CD4-positive, alpha-beta T cell treated with Interferon alpha-2 for 1 hour (primary cell): ENCODE measurements around the gene XPO4.
A peak's percentile ranks its signal among the peaks of the same experiment; 100 is the strongest.
"Not testable (repeated sequence)": the region's sequence is repeated elsewhere in the genome, so short reads cannot be mapped to it uniquely, and the experiment has no call there.

Experiments used
- DNase-seq, 2 donors: peaks; one replicate each; pipeline ENCODE4 v3.0.0-alpha.2; 2020 to 2022

Gene XPO4

DNA sequence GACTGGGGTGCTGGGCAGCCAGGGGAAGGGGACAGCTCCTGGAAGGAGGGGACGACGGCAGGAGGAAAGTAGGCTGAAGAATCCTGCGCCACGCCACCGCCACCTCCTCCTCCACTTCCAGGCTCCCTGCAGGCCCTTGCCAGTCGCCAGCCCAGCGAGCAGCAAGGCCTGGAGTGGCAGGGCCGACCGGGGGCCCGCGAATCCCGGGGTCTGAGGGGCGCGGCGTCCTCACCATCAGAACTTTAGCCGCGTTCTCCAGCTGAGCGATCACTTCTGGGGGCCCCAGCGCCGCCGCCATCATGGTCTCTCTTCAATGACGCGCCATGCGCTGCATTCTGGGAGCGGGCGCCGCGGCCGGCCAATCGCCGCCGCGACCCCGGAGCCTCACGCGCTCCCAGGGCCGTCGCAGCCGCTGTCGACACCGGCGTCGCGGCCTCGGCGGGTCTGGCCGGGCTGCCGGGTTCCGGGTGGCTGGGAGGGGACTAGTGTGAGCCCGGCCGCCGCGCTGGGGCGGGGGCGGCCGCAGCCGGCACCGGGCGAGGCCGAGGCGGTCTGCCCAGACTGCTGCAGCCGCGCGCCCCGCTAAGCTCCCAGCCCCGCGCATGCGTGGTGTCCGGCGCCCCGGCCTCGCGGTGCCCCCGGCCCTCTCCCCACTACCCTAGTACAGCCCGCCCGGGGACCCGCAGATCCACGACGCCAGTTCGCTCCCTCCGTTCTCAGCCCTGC lies at the start of gene XPO4:
Gene XPO4 (minus strand): TSS at position 309 of the 726 bp plus-strand sequence. CDS start 8 bp downstream, at position 301.
- peak; percentile 72 to 83 for DNase-seq

DNA sequence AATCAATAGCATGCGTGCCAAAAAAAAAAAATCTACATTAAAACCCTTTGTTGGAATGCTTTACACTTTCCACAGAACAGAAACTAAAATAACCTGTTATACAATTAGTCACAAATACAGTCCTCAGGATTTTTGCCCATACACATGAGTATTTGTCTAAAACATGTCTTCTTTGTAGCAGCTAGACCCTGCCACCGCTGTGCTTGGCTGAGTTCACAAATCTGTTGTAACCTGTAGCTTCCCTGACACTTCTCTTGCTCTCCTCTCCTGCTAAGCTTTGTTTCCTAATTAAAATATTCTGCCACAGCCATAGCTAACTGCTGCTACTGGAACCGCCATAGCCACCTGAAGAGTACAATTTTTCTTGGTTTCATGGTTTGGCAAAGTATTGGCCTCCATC lies 45.5 kb upstream of the XPO4 start:
- not testable (repeated sequence) for DNase-seq

DNA sequence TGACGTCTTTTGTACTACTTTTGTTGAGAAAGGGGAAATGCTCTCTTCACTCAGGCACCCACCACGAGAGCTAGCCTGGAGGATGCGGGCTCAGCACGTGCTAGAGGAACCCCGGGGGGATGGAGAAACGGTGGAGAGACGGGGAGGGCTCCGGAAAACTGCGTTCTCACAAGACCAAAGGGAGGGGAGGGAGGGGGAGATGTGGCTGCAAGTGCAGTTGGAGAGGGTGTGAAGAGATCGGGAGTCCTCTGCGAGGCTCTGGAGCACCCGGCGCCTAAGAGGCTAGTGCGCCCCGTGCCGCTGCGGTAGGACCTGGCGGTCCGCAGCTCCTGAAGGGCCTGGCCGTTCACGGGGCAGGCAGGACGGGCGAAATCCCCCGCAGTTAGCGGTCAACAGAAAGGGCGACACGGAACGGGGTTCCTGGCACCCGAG lies 43.4 kb upstream of the XPO4 start:
- peak in 1 of 2 donors; percentile 14 for DNase-seq

DNA sequence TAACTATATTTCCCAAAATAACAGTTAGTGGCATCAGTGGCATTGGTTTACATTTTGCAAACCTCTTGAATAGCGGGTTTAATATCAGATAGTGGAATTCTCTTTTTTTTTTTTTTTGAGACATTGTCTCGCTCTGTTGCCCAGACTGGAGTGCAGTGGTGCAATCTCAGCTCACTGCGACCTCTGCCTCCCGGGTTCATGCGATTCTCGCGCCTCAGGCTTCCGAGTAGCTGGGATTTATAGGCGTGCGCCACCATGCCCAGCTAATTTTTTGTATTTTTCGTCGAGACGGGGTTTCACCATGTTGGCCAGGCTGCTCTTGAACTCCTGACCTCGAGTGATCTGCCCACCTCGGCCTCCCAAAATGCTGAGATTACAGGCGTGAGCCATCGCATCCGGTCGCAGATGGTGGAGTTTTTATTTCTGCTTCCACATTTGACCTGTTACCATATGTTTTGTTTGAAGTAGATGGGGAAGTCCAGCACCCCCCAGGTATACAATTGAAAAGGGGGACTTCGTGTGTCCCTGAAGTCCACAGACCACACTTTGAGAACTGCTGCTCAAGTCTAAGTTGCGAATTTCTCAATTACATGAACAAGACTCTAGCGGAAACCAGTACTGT lies 40.5 kb upstream of the XPO4 start:
- DNase-seq: peak in 1 of 2 donors; percentile 38

DNA sequence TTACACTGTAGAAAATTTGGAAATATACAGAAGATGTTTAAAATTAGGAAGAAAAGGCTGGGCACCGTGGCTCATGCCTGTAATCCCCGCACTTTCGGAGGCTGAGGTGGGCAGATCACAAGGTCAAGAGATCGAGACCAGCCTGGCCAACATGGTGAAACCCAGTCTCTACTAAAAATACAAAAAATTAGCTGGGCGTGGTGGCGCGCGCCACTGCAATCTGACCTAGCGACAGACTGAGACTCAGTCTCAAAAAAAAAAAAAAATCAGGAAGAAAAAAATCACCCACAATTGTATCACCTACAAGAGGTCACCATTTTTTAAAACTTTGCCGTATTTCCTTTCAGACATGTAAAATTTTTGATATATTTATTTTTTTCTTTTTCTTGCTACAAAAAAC lies 38.0 kb upstream of the XPO4 start:
- DNase-seq: not testable (repeated sequence)

DNA sequence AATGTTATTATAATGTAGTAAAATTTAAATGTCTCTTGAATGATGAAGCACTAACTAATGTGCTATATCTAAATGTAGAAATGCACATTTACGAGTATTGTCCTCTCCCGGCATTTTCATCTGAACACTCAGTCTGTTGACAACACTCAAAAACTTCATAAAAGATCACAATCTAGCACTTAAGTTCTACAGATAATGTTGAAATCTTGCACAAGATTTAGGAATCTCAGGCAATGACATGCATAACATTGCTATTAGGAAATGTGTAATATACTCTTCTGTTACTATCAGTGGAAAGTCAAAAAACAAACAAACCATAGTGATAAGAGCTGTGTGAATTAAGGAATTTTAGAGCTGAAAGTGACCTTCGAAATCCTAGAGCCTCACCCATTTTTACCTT lies 37.5 kb upstream of the XPO4 start:
- no peak for DNase-seq

DNA sequence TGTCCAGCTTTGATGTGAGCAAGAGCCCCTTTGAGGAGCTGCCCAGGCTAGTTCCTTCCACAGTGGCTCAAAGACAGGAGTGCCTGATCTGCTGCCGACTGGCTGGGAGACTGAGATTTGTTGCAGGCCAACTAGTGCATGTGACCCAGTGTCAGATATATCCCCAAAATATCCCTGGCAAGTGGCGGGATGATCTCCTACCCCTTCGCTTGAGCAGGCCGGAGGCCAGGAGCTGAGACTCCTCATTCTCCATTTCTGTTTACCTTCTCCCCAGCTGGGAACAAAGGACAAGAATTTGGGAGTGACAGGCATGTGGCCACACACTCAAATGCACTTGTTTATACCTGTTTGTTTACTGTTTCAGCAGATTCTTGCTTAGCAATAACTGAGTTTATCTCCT lies 37.1 kb upstream of the XPO4 start:
- no peak for DNase-seq

DNA sequence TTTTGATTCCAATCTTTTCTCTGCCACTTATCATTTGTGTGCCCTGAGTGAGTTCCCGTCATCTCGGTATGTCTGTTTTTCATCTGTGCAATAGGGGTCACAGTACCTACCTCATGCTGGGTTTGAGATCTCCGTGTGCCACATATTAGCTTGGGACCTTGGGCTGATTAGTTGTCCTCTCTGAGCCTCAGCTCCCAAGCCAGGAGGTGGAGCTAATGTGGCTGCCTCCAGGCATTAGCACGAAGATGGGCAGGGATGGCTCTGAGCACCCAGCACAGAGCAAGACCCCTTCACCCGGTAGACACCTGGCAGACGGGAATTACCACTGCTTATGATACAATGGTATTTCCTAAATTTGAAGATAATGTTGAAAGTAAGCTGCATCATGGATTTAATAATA lies 35.8 kb upstream of the XPO4 start:
- no peak for DNase-seq

DNA sequence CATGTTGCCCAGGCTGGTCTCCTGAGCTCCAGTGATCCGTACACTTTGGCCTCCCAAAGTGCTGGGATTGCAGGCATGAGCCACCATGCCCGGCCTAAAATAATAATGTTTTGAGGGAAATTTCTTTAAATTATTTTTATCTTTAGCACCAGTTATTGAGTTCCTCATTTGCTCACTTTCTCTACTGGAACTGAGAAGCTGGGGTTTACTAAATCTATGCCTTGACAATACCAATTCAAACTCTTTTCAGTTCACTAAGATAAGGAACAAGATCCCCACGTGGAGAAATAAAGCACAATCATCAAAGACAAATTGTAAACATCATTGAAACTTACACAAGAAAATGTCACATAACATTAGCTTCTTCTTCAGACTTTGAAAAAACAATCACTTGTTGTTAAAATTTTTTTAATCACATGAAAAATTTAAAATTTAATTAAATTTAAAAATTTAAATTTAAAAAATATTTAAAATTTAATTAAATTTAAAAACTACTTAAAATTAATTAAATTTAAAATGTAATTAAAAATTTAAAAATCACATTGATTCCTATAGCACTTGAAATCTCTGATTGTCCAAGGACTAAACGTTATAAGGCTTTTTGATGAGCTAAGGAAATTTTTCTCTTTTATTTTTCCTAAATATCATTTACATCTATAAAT lies 25.2 kb upstream of the XPO4 start:
- DNase-seq: no peak

DNA sequence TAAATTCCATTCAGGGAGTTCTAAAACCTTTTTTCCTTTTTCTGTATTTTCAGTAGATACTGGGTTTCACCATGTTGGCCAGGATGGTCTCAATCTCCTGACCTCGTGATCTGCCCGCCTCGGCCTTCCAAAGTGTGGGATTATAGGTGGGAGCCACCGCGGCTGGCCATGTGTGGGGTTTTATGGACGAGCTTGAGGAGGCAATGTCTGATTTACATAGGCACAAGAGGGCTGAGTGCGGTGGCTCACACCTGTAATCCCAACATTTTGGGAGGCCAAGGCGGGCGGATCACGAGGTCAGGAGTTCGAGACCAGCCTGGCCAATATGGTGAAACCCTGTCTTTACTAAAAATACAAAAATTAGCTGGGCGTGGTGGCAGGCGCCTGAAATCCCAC lies 22.8 kb upstream of the XPO4 start:
- not testable (repeated sequence) for DNase-seq

DNA sequence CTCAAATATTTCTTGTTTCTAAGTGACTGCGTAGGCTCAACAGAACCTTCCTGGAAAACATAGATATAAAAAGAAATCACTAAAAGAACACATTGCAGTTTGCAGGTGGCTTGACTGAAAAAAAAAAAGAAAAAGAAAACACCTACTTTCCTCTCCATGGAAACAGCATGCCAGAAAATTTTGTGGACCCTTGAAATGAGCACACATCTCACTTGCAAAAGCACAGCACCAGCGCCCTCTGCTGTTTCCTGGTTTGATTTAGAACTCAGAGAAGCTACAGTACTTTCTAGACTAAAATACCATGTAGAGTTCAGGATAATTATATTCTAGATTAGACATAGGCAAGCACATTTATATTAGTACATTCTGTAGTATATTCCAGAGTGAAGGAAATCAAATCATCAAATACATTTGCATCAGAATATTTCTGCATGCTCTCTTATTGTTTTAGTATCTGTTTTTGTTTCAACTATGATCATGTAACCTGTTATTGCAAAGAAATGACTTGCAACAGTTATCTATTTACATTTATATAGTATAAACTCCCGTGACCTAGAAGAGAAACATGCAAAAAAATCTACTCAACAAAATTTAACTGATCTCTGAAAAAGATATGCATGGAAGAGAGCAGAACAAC lies 22.3 kb upstream of the XPO4 start:
- DNase-seq: peak; percentile 63 to 72

DNA sequence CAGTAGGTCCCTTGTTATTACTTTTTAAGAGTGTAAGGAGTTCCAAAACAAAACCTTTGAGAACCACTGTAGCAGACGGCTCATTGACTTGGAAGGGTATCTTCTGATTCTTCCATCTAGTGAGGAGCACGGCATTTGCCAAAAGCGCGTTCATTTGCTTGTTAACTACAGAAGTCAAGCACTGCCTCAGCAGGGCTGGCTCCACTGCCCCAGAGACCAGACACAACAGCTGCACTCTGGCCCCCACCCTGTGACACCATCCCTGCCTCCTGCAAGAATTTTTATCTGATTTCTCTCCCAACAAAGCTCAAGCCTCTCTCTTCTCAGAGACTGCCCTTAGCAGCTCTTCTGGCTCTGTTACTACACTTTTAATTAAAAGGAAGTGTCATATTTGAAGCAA lies 20.7 kb upstream of the XPO4 start:
- no peak for DNase-seq

DNA sequence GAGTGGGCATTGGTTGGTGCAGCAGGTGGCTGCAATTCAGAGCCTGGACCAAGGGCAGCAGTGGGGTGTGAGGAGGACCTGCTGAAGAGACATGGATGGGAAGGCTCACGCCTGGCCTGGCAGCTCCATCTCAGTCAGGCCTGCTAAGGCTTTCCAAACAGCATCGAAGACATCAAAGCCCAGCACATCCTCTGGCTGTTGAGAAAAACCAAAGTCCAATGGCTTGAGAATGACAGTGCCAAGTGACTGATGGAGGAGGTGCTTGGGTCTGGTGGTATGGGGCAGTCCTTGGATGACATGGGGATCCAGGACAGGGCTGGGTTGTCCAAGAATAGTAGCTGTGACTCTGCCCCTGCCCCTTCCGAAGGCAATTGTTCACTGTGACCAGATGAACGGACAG lies 19.0 kb upstream of the XPO4 start:
- DNase-seq: no peak

DNA sequence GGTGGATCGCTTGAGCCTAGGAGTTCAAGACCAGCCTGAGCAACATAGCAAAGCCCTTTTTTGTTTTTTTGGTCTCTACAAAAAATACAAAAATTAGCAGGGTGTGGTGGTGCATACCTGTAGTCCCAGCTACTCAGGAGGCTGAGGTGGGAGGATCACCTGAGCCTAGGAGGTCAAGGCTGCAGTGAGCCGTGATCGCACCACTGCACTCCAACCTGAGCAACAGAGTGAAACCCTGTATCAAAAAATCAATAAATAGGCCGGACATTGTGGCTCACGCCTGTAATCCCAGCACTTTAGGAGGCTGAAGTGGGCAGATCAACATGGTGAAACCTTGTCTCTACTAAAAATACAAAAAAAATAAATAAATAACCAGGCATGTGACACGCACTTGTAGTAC lies 13.1 kb upstream of the XPO4 start:
- DNase-seq: not testable (repeated sequence)

DNA sequence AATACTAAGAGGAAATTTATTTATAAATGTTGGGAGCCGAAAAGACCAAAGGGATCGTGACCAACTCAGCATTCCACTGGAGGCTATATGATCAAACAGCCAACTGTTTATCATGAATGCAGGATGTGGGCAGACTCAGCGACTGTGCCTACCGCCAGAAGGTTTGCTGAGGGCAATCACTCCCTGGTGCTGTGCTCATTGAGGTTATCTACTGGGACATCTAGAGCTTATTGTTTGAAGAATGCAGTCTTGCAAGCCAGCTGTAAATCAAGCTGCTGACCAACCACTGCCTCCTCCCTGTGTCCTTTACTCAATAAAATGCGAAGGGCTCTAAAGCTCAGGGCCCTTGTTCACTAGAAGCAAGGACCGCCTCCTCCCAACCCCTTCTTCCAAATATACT lies 8.5 kb upstream of the XPO4 start:
- DNase-seq: no peak

DNA sequence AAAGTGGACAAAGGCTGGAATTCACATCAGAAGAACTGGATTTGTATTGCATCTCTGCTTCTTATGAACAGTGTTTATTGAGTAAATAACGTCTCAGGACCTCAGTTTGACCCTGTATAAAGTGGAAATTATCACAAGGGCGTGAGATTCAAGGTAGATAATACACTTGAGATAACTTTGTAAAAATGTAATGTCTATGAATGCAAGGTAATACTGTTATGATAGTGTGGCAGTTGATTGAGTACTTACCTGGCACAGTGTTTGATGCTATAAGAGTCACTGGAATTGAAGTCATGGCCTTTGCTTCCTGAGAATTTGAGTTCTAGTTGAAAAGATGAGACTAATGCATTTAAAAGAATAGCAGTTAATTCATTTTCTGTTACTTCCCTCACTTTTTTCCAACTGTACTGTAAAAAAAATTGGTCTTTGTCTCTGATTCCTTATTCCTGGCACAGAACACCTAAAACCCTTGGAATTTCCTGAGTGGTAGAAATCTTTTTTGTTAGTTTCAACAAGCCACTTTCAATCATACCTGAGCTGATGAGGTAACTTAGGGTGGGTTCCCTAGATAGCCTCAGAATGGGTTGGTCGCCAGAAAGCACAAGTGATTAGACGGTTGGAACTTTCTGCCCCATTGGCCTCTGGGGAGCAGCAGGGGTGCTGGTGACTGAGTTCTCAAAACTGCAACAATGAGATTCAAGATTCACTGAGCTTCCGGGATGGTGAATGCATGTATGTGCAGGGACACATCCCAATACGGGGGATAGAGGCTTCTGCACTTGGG lies 6.4 kb upstream of the XPO4 start:
- DNase-seq: no peak

DNA sequence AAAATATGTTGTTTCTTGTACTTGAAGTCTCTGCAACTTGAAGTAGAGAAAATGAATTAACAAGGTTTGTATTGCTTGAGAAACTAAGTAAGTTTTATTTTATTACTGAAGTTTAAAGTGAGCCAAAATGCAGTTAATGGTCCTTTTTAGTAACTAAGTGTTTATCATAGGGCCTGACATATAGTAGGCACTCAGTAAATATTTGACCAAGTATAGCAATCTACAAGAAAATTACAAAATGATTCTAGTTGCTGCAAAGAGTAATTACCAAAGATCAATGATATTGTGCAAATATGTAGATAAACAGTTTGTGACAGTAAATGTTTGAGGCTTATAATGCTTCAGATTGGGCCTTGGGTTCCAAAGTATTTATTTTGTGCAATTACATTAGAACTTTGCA lies 2.4 kb upstream of the XPO4 start:
- DNase-seq: no peak

DNA sequence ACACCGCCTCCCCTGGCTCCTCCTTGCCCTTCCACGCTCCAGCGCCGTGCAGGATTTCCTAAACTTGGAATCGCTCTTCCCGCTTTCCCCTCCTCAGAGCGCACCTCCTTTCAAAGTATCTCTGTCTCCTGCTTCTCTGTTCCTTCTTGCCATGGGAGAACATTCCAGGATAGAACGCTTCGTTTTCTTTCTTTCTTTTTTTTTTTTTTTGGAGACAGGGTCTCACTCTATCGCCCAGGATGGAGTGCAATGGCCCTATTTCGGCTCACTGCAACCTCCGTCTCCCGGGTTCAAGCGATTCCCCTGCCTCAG lies 574 bp upstream of the XPO4 start:
- no peak for DNase-seq

DNA sequence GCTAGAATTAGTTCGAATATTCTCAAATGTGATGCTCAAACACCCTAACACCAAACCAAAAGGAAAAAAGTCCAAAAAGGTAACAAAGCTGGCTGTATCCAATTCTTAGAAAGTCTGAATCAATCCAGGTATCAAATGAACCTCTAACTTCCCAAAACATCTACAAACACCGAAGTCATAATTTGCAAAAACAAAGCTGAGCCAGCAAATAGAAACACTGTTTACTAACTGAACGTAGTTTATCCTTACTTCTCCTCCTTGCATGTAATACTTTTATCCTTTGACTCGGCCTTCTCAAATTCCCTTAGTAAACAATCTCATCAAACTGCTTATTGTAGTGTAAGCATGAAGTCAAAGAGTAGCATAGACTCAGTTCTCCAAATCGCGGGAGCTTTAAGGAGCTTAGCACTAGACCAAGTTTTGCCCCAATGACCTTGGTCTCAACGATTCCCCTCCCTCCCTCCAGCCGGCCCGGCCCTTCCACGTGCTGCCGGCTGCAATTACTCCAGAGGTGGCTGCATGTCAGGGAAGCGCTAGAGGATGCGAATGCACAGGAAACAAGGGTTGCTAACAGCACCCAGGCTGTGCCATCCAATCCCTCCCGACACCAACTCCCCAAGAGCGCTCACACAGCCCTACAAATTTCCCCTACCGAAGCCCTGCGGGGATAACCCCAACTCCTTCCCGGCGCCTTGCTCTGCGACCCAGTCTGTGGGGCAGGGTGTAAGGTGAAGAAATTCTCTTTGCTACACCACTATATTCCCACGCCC lies 693 bp downstream of the XPO4 start:
- DNase-seq: peak in 1 of 2 donors; percentile 31

DNA sequence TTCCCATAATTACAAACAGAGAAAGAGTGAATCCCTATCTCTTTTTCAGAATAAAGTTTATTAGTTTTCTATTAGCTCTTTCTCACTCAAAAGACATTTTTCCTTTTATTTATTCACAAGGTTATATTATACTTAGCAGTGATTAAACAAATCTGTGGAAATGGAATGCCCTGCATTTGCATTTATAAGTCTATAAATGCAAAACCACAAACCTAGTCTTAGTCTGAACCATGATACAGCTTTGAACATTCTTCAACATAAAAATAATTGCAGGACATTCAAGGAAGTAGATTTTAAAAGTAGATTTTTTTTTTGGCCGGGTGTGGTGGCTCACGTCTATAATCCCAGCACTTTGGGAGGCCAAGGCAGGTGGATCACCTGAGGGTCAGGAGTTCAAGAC lies 8.3 kb downstream of the XPO4 start:
- no peak for DNase-seq

DNA sequence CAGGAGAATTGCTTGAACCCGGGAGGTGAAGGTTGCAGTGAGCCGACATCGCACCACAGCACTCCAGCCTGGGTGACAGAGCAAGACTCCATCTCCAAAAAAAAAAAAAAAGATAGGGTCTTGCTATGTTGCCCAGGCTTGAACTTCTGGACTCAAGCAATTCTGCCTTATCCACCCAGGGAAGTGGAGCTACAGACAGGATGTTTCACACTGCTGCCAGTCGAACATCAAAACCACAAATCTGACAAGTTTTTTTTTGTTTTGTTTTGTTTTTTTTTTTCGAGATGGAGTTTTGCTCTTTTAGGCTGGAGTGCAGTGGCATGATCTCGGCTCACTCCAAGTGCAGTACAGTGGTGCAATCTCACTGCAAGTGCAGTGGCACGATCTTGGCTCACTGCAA lies 10.8 kb downstream of the XPO4 start:
- DNase-seq: peak in 1 of 2 donors; percentile 24

DNA sequence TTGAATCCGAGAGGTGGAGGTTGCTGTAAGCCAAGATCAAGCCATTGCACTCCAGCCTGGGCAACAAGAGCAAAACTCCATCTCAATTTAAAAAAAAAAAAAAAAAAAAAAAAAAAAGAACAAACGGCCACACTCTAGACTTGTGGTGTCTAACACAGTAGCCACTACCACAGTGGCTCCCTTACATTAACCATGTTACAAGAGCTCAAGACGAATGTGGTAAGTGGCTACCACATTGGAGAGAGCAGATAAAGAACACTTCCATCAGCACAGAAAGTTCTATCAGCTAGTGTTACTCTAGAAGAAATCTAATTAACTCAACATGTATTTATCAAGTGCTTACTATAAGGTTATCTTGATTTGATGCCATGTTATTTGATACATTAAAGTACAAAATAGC lies 11.5 kb downstream of the XPO4 start:
- no peak for DNase-seq
